ENCODE measurements around the gene KCNIP1.
A peak's percentile ranks its signal among the peaks of the same experiment; 100 is the strongest.

KCNIP1 gene

GRCh38 chr5:170745481-170746071 lies 241.8 kb downstream of the KCNIP1 start:
- peaks cover 12% of the 10 kb centered on the region for H3K4me1 ChIP-seq (ENCODE audit: control insufficient read depth, low read depth, low read length)
- no peaks in the 10 kb centered on the region for H3K36me3 ChIP-seq (ENCODE audit: control insufficient read depth, low read depth, low read length)
- no peaks in the 10 kb centered on the region for H3K9me3 ChIP-seq (ENCODE audit: control insufficient read depth, low read depth, low read length)
- no peak overlapping the region for H3K4me3 ChIP-seq (ENCODE audit: low read length)
- no peak overlapping the region for H3K9ac ChIP-seq (ENCODE audit: low read length)
- H3K27me3 ChIP-seq (ENCODE audit: control insufficient read depth, insufficient read depth, low read length) = peaks cover 4% of the 10 kb centered on the region
- peak overlapping the region; percentile 10 for H3K27ac ChIP-seq (ENCODE audit: low read length)

GRCh38 chr5:170746075-170746960 lies 242.5 kb downstream of the KCNIP1 start:
- Histone ChIP-seq H3K4me3 (ENCODE audit: low read length) (no peak overlapping the region), H3K27me3 (ENCODE audit: control insufficient read depth, insufficient read depth, low read length) (peaks cover 4% of the 10 kb centered on the region), H3K9ac (ENCODE audit: low read length) (no peak overlapping the region), H3K36me3 (ENCODE audit: control insufficient read depth, low read depth, low read length) (no peaks in the 10 kb centered on the region), H3K4me1 (ENCODE audit: control insufficient read depth, low read depth, low read length) (peaks cover 12% of the 10 kb centered on the region), H3K27ac (ENCODE audit: low read length) (peak overlapping the region; percentile 10), H3K9me3 (ENCODE audit: control insufficient read depth, low read depth, low read length) (no peaks in the 10 kb centered on the region)

DNA sequence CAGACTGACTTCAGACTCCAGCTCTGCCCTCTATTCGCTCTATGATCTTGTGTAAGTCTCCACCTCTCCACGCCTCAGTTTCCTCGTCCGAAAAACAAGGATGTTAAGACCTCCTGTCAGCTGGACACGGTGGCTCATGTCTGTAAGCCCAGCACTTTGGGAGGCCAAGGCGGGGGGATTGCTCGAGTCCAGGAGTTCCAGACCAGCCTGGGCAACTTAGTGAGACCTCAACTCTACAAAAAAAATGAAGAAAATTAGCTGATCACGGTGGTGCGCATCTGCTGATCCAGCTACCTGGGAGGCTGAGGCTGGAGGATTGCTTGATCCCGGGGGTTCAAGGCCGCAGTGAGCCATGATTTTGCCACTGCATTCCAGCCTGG lies 243.1 kb downstream of the KCNIP1 start:
- Histone ChIP-seq H3K9ac (ENCODE audit: low read length) (no peak overlapping the region), H3K27ac (ENCODE audit: low read length) (no peak overlapping the region)

DNA sequence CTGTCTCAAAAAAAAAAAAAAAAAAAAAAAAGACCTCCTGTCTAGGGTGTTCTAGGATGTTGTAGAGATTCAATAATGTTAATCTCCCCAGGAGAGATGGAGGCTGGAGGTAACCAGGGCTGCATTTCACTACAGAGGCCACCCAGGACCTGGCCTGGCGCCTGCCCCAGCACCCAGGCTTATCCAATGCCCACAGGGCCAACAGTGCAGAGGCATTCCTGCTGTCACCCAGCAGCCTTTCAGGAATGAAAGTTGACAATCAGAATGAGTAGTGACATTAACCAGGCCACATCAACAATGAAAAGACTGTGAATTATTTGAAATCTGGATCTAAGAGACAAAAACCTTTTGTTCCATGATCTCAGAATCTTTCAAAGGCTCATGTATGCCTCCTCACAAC lies 243.5 kb downstream of the KCNIP1 start:
- Histone ChIP-seq H3K4me3 (ENCODE audit: low read length) (no peak overlapping the region), H3K9me3 (ENCODE audit: control insufficient read depth, low read depth, low read length) (no peaks in the 10 kb centered on the region), H3K9ac (ENCODE audit: low read length) (no peak overlapping the region), H3K36me3 (ENCODE audit: control insufficient read depth, low read depth, low read length) (no peaks in the 10 kb centered on the region), H3K27me3 (ENCODE audit: control insufficient read depth, insufficient read depth, low read length) (peaks cover 4% of the 10 kb centered on the region), H3K27ac (ENCODE audit: low read length) (no peak overlapping the region), H3K4me1 (ENCODE audit: control insufficient read depth, low read depth, low read length) (peaks cover 12% of the 10 kb centered on the region)

More for the DNA sequence above, 243.1 kb downstream of the KCNIP1 start:
- Histone ChIP-seq H3K36me3 (ENCODE audit: control insufficient read depth, low read depth, low read length) (no peaks in the 10 kb centered on the region), H3K4me1 (ENCODE audit: control insufficient read depth, low read depth, low read length) (peaks cover 12% of the 10 kb centered on the region), H3K9me3 (ENCODE audit: control insufficient read depth, low read depth, low read length) (no peaks in the 10 kb centered on the region), H3K27me3 (ENCODE audit: control insufficient read depth, insufficient read depth, low read length) (peaks cover 4% of the 10 kb centered on the region), H3K4me3 (ENCODE audit: low read length) (no peak overlapping the region)

GRCh38 chr5:170747851-170748250 lies 244.0 kb downstream of the KCNIP1 start:
- Histone ChIP-seq H3K36me3 (ENCODE audit: control insufficient read depth, low read depth, low read length) (no peaks in the 10 kb centered on the region), H3K4me3 (ENCODE audit: low read length) (no peak overlapping the region), H3K9ac (ENCODE audit: low read length) (no peak overlapping the region), H3K27ac (ENCODE audit: low read length) (no peak overlapping the region), H3K27me3 (ENCODE audit: control insufficient read depth, insufficient read depth, low read length) (peaks cover 4% of the 10 kb centered on the region), H3K9me3 (ENCODE audit: control insufficient read depth, low read depth, low read length) (no peaks in the 10 kb centered on the region), H3K4me1 (ENCODE audit: control insufficient read depth, low read depth, low read length) (peaks cover 12% of the 10 kb centered on the region)

- H3K9ac ChIP-seq (ENCODE audit: low read length) = no peak overlapping the region
- no peak overlapping the region for H3K27ac ChIP-seq (ENCODE audit: low read length)
- peaks cover 4% of the 10 kb centered on the region for H3K27me3 ChIP-seq (ENCODE audit: control insufficient read depth, insufficient read depth, low read length)
- no peaks in the 10 kb centered on the region for H3K36me3 ChIP-seq (ENCODE audit: control insufficient read depth, low read depth, low read length)
- H3K4me3 ChIP-seq (ENCODE audit: low read length) = no peak overlapping the region
- H3K4me1 ChIP-seq (ENCODE audit: control insufficient read depth, low read depth, low read length) = peaks cover 12% of the 10 kb centered on the region
- no peaks in the 10 kb centered on the region for H3K9me3 ChIP-seq (ENCODE audit: control insufficient read depth, low read depth, low read length)
Measured at GRCh38 chr5:170748951-170749471, 245.2 kb downstream of the KCNIP1 start.

DNA sequence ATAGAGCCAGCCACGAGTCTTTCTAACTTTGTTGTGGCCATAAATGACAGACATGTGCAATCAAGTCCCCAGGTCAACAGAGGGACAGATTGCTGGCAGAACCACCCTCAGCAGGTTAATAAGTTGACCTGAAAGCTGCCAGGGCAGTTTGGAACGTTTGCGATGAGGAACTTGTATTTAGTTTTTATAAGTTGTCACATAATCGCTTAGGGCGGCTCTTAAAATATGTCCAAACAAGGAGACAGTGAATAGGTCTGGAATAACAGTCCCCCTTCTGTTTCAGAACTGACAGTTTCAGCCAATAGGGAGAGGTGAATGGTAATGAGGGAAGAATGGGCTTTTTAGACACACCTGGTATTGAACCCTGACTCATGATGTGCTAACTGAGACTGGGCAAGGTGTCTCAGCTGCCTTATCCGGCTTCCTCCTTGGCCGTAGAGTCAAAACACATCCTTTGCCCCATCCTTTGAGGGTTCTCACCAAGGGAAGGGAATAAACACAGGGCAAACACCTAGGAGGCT lies 246.2 kb downstream of the KCNIP1 start:
- H3K9me3 ChIP-seq (ENCODE audit: control insufficient read depth, low read depth, low read length) = no peaks in the 10 kb centered on the region
- H3K27me3 ChIP-seq (ENCODE audit: control insufficient read depth, insufficient read depth, low read length) = peaks cover 3% of the 10 kb centered on the region
- H3K36me3 ChIP-seq (ENCODE audit: control insufficient read depth, low read depth, low read length) = no peaks in the 10 kb centered on the region
- H3K27ac ChIP-seq (ENCODE audit: low read length) = no peak overlapping the region
- H3K9ac ChIP-seq (ENCODE audit: low read length) = no peak overlapping the region
- H3K4me1 ChIP-seq (ENCODE audit: control insufficient read depth, low read depth, low read length) = peaks cover 12% of the 10 kb centered on the region
- no peak overlapping the region for H3K4me3 ChIP-seq (ENCODE audit: low read length)

- Histone ChIP-seq H3K9ac (ENCODE audit: low read length) (no peak overlapping the region), H3K27me3 (ENCODE audit: control insufficient read depth, insufficient read depth, low read length) (no peaks in the 10 kb centered on the region), H3K27ac (ENCODE audit: low read length) (no peak overlapping the region), H3K4me3 (ENCODE audit: low read length) (no peak overlapping the region), H3K9me3 (ENCODE audit: control insufficient read depth, low read depth, low read length) (no peaks in the 10 kb centered on the region), H3K36me3 (ENCODE audit: control insufficient read depth, low read depth, low read length) (no peaks in the 10 kb centered on the region), H3K4me1 (ENCODE audit: control insufficient read depth, low read depth, low read length) (peaks cover 7% of the 10 kb centered on the region)
Measured at GRCh38 chr5:170750791-170751190, 247.0 kb downstream of the KCNIP1 start.

DNA sequence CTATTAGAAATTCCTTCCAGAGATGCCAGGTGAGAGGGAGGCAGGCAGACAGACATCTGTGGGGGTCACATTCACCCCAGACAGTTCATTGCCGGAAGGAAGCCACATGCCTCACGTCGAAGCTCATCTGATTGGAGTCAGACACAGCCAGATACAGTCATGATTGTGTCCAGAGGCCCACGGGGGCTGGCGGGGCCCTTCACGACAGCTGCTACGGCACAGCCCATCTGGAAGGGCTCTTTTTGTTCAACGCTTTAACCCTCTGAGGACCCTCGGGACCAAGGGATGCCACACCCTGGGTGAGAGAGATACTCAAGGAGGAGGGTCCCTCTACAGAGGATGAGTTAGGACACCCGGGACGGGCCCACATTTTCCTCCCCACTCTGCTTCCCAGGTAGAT lies 247.8 kb downstream of the KCNIP1 start:
- no peak overlapping the region for H3K27ac ChIP-seq (ENCODE audit: low read length)
- peaks cover under 1% of the 10 kb centered on the region for H3K4me1 ChIP-seq (ENCODE audit: control insufficient read depth, low read depth, low read length)
- H3K36me3 ChIP-seq (ENCODE audit: control insufficient read depth, low read depth, low read length) = no peaks in the 10 kb centered on the region
- H3K9ac ChIP-seq (ENCODE audit: low read length) = no peak overlapping the region
- no peak overlapping the region for H3K4me3 ChIP-seq (ENCODE audit: low read length)
- no peaks in the 10 kb centered on the region for H3K9me3 ChIP-seq (ENCODE audit: control insufficient read depth, low read depth, low read length)
- no peaks in the 10 kb centered on the region for H3K27me3 ChIP-seq (ENCODE audit: control insufficient read depth, insufficient read depth, low read length)

GRCh38 chr5:170752257-170753215 lies 248.7 kb downstream of the KCNIP1 start:
- Histone ChIP-seq H3K4me1 (ENCODE audit: control insufficient read depth, low read depth, low read length) (no peaks in the 10 kb centered on the region), H3K36me3 (ENCODE audit: control insufficient read depth, low read depth, low read length) (no peaks in the 10 kb centered on the region), H3K27me3 (ENCODE audit: control insufficient read depth, insufficient read depth, low read length) (no peaks in the 10 kb centered on the region), H3K9me3 (ENCODE audit: control insufficient read depth, low read depth, low read length) (no peaks in the 10 kb centered on the region), H3K9ac (ENCODE audit: low read length) (no peak overlapping the region), H3K4me3 (ENCODE audit: low read length) (no peak overlapping the region), H3K27ac (ENCODE audit: low read length) (no peak overlapping the region)

- Histone ChIP-seq H3K9ac (ENCODE audit: low read length) (no peak overlapping the region), H3K4me3 (ENCODE audit: low read length) (no peak overlapping the region), H3K9me3 (ENCODE audit: control insufficient read depth, low read depth, low read length) (no peaks in the 10 kb centered on the region), H3K27me3 (ENCODE audit: control insufficient read depth, insufficient read depth, low read length) (no peaks in the 10 kb centered on the region), H3K4me1 (ENCODE audit: control insufficient read depth, low read depth, low read length) (no peaks in the 10 kb centered on the region), H3K36me3 (ENCODE audit: control insufficient read depth, low read depth, low read length) (no peaks in the 10 kb centered on the region), H3K27ac (ENCODE audit: low read length) (no peak overlapping the region)
Measured at GRCh38 chr5:170753311-170753710, 249.5 kb downstream of the KCNIP1 start.

Measured in iPS-18a (cell line).